Endodermal cell (in vitro differentiated cells): ENCODE data around the gene GNA12. TPM values are rescaled to one million over a fixed set of nuclear protein-coding genes. Genes with fewer than 3 reads are reported as not detected.
"Not testable (repeated sequence)": the region's sequence is repeated elsewhere in the genome, so short reads cannot be mapped to it uniquely, and the experiment has no call there.

Experiments
- DNase-seq: peaks from one replicate; pipeline ENCODE4 v3.0.0-alpha.2; 2017
- H3K27ac ChIP-seq: 2 replicates; pipeline ENCODE4 v1.5.1; 2013; ENCODE audit warnings: mild to moderate bottlenecking, low read depth, low read length, moderate library complexity
- H3K27me3 ChIP-seq: 2 replicates; pipeline ENCODE4 v1.6.1; 2013; ENCODE audit warnings: mild to moderate bottlenecking, low read length, moderate library complexity; ENCODE audit not compliant: insufficient read depth, control insufficient read depth, poor library complexity, severe bottlenecking
- H3K36me3 ChIP-seq: 2 replicates; pipeline ENCODE4 v1.7.0; 2013; ENCODE audit warnings: mild to moderate bottlenecking, low read length, moderate library complexity; ENCODE audit not compliant: control insufficient read depth, insufficient read depth
- H3K4me1 ChIP-seq: one replicate; pipeline ENCODE4 v1.7.0; 2013; ENCODE audit warnings: low read length; ENCODE audit not compliant: control insufficient read depth, insufficient read depth
- H3K4me3 ChIP-seq: 2 replicates; pipeline ENCODE4 v1.5.1; 2013; ENCODE audit warnings: mild to moderate bottlenecking, low read length, moderate library complexity
- H3K9ac ChIP-seq: 2 replicates; pipeline ENCODE4 v1.6.1; 2013; ENCODE audit warnings: mild to moderate bottlenecking, low read length, moderate library complexity; ENCODE audit not compliant: poor library complexity, severe bottlenecking; ENCODE audit errors: extremely low read depth
- H3K9me3 ChIP-seq: 2 replicates; pipeline ENCODE4 v1.6.1; 2013; ENCODE audit warnings: mild to moderate bottlenecking, low read length, moderate library complexity; ENCODE audit not compliant: control insufficient read depth
- H3K27ac Mint-ChIP-seq: 2 replicates; pipeline ENCODE4 v1.8.0; 2020; ENCODE audit warnings: mixed read lengths
- H3K27me3 Mint-ChIP-seq: 2 replicates; pipeline ENCODE4 v1.8.0; 2021; ENCODE audit warnings: mild to moderate bottlenecking, mixed read lengths; ENCODE audit not compliant: insufficient read depth
- H3K36me3 Mint-ChIP-seq: 2 replicates; pipeline ENCODE4 v1.8.0; 2020; ENCODE audit warnings: low read depth, mixed read lengths
- H3K4me1 Mint-ChIP-seq: 2 replicates; pipeline ENCODE4 v1.8.0; 2020; ENCODE audit warnings: mixed read lengths
- H3K4me3 Mint-ChIP-seq: 2 replicates; pipeline ENCODE4 v1.8.0; 2020; ENCODE audit warnings: mild to moderate bottlenecking, moderate library complexity, mixed read lengths
- H3K9me3 Mint-ChIP-seq: 2 replicates; pipeline ENCODE4 v1.8.0; 2020; ENCODE audit warnings: mild to moderate bottlenecking, mixed read lengths
- WGBS, 2 experiments: methylation state at CpG; one replicate each; pipeline versions ENCODE4 v1.1.5 to v1.1.7; 2013; ENCODE audit warnings: missing lambda C conversion rate in 2 of 2, mixed read lengths in 1 of 2; ENCODE audit not compliant: insufficient coverage in 1 of 2, insufficient read length in 1 of 2; 5-methylcytosine and 5-hydroxymethylcytosine counted together
- total RNA-seq, 2 donors: library from RNA; stranded (reverse); fragmentation: NEBNext Ultra II Directional in 1 of 2; extraction: Animal tissue kit (Norgen Biotek cat#: 25700) in 1 of 2; gene quantifications; 2 replicates in 1 of 2; 3 replicates in 1 of 2; pipeline ENCODE4 v1.2.1, GENCODE V29; 2021
- TF ChIP-seq, protein P1 (sequence below): fragments of 200-600 bp; sonication (generic); conservative IDR thresholded peaks from 2 replicates; pipeline ENCODE4 v1.5.0; 2021; ENCODE audit warnings: antibody characterized with exemption, mild to moderate bottlenecking

Gene GNA12
- total RNA-seq, 2 donors from 2014 or later, result 55.0 to 64.7 TPM

DNA sequence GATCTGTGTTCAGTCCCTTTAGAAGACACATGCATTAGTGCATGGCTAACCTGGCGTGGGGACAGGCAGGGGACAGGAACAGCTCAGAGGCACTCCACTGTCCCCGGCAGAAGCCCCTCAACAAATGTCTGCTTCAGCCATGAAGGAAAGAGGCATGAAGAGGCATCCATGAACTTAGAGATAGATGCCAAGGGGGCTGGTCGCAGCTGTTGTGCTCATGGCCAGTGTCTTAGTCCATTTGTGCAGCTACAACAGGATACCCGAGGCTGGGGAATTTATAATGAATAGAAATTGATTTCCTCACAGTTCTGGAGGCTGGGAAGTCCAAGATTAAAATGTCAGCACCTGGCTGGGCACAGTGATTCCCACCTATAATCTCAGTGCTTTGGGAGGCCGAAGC lies 14.5 kb upstream of the GNA12 start:
- Mint-ChIP-seq H3K36me3 (no peaks in the 10 kb centered on the region), H3K4me1 (peaks cover 7% of the 10 kb centered on the region), H3K27ac (no peak overlapping the region), H3K4me3 (no peak overlapping the region), H3K9me3 (no peaks in the 10 kb centered on the region), H3K27me3 (peaks cover 11% of the 10 kb centered on the region)
- H3K36me3 ChIP-seq, result no peaks in the 10 kb centered on the region
- H3K4me1 ChIP-seq, result peaks cover 3% of the 10 kb centered on the region
- H3K27me3 ChIP-seq, result no peaks in the 10 kb centered on the region
- DNase-seq, result no peak
- WGBS, 2 experiments, result 96 to 98% methylated on average over 5 of the region's 5 CpGs
- H3K4me3 ChIP-seq, result no peak overlapping the region
- no peaks in the 10 kb centered on the region for H3K9me3 ChIP-seq
- TF ChIP-seq, protein P1, sequence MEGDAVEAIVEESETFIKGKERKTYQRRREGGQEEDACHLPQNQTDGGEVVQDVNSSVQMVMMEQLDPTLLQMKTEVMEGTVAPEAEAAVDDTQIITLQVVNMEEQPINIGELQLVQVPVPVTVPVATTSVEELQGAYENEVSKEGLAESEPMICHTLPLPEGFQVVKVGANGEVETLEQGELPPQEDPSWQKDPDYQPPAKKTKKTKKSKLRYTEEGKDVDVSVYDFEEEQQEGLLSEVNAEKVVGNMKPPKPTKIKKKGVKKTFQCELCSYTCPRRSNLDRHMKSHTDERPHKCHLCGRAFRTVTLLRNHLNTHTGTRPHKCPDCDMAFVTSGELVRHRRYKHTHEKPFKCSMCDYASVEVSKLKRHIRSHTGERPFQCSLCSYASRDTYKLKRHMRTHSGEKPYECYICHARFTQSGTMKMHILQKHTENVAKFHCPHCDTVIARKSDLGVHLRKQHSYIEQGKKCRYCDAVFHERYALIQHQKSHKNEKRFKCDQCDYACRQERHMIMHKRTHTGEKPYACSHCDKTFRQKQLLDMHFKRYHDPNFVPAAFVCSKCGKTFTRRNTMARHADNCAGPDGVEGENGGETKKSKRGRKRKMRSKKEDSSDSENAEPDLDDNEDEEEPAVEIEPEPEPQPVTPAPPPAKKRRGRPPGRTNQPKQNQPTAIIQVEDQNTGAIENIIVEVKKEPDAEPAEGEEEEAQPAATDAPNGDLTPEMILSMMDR, result no peak
- H3K9ac ChIP-seq, result no peak overlapping the region
- H3K27ac ChIP-seq, result no peak overlapping the region

DNA sequence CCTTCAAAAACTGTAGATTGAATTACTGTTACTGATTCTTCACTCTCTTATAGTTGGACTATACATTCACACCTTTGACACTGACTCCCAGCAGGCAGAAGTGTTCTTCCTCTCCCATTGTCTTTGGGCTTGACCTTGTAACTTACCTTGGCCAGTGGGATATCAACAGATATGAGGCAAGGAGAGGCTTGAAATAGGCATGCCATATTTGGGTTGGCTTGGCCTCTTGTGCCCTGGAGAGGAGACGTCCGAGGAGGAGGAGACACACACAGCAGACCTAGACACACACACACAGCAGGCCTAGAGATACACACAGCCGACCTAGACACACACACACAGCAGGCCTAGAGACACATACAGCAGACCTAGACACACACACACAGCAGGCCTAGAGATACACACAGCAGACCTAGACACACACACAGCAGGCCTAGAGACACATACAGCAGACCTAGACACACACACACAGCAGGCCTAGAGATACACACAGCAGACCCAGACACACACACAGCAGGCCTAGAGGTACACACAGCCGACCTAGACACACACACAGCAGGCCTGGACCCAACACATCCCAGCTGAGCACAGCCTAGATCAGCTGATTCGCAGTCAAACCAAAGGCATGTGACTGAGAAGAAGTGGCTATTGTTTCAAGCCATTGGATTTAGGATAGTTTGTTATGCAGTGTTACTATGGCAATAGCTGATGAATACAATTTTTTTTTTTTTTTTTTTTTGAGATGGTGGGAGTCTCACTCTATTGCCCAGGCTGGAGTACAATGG lies 12.5 kb upstream of the GNA12 start:
- H3K9me3 Mint-ChIP-seq, result no peaks in the 10 kb centered on the region
- H3K27ac Mint-ChIP-seq, result no peak overlapping the region
- Histone ChIP-seq H3K27ac (peak overlapping the region; percentile 30), H3K9me3 (no peaks in the 10 kb centered on the region), H3K4me1 (peaks cover 3% of the 10 kb centered on the region), H3K9ac (peak overlapping the region; percentile 18), H3K4me3 (no peak overlapping the region), H3K27me3 (no peaks in the 10 kb centered on the region), H3K36me3 (no peaks in the 10 kb centered on the region)
- H3K4me1 Mint-ChIP-seq, result peaks cover 3% of the 10 kb centered on the region
- TF ChIP-seq, protein P1, result no peak
- H3K4me3 Mint-ChIP-seq, result no peak overlapping the region
- no peaks in the 10 kb centered on the region for H3K36me3 Mint-ChIP-seq
- H3K27me3 Mint-ChIP-seq, result peaks cover 16% of the 10 kb centered on the region
- WGBS, 2 experiments, result 83 to 90% methylated on average over 2 to 5 of the region's 5 CpGs
- DNase-seq, result no peak

DNA sequence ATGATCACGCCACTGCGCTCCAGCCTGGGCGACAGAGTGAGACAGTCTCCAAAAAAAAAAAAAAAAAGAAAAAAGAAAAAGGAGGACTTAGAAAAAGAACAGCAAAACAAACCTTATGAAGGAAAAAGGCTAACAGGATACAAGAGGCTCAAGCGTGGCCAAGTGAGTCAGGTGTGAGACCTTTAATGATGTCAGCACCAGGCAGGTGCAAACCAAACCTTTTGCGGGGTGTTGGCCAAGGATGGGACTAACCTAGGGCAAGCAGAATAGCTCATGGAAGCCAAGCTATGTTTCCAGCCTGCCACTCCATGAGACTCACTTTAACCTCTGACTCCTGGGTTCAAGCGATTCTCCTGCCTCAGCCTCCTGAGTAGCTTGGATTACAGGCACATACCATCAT lies 11.3 kb upstream of the GNA12 start:
- peaks cover 3% of the 10 kb centered on the region for H3K4me1 ChIP-seq
- Mint-ChIP-seq H3K9me3 (no peaks in the 10 kb centered on the region), H3K27ac (no peak overlapping the region), H3K4me1 (peaks cover 3% of the 10 kb centered on the region), H3K36me3 (no peaks in the 10 kb centered on the region), H3K27me3 (peaks cover 16% of the 10 kb centered on the region), H3K4me3 (no peak overlapping the region)
- H3K27me3 ChIP-seq, result no peaks in the 10 kb centered on the region
- TF ChIP-seq, protein P1, result no peak
- H3K9me3 ChIP-seq, result no peaks in the 10 kb centered on the region
- H3K27ac ChIP-seq, result no peak overlapping the region
- no peak for DNase-seq
- no peak overlapping the region for H3K4me3 ChIP-seq
- H3K36me3 ChIP-seq, result no peaks in the 10 kb centered on the region
- H3K9ac ChIP-seq, result no peak overlapping the region
- 90 to 95% methylated on average over 6 of the region's 6 CpGs for WGBS, 2 experiments

DNA sequence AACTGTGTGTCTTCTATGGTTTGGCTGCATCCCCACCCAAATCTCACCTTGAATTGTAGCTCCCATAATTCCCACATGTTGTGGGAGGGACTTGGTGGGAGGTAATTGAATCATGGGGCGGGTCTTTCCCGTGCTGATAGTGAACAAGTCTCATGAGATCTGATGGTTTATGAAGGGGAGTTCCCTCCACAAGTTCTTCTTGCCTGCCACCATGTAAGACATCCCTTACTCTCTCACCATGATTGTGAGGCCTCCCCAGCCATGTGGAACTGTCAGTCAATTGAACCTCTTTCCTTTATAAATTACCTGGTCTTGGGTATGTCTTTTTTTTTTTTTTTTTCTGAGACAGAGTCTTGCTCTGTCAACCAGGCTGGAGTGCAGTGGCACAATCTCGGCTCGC lies 9.4 kb upstream of the GNA12 start:
- H3K4me3 Mint-ChIP-seq, H3K4me1 ChIP-seq, H3K36me3 ChIP-seq, H3K9ac ChIP-seq, H3K9me3 ChIP-seq, H3K4me3 ChIP-seq, H3K27ac Mint-ChIP-seq, H3K27ac ChIP-seq, DNase-seq, H3K27me3 ChIP-seq, H3K36me3 Mint-ChIP-seq, H3K4me1 Mint-ChIP-seq, H3K9me3 Mint-ChIP-seq: not testable (repeated sequence)
- WGBS, 2 experiments, result 88 to 100% methylated on average over 2 to 4 of the region's 4 CpGs
- H3K27me3 Mint-ChIP-seq, result peaks cover 16% of the 10 kb centered on the region
